ENCODE data around the gene SLC25A48. TPM values are rescaled to one million over a fixed set of nuclear protein-coding genes. Genes with fewer than 3 reads are reported as not detected.

Gene SLC25A48
- total RNA-seq, 1 donor: not detected

- Histone ChIP-seq H2AFZ (ENCODE audit: low read length) (no peak overlapping the region), H3K4me3 (ENCODE audit: insufficient read depth, low read length) (no peak overlapping the region), H3K36me3 (ENCODE audit: insufficient read depth, low read length) (no peaks in the 10 kb centered on the region), H3K9me3 (ENCODE audit: low read depth, low read length) (no peaks in the 10 kb centered on the region), H4K20me1 (ENCODE audit: insufficient read depth, low read length) (no peaks in the 10 kb centered on the region), H3K4me2 (ENCODE audit: insufficient read depth, low read length) (no peak overlapping the region), H3K79me2 (ENCODE audit: insufficient read depth, low read length) (no peaks in the 10 kb centered on the region), H3K4me1 (ENCODE audit: insufficient read depth, low read length) (no peaks in the 10 kb centered on the region), H3K27ac (ENCODE audit: low read depth, low read length) (no peak overlapping the region), H3K27me3 (ENCODE audit: insufficient read depth, low read length) (peaks cover 7% of the 10 kb centered on the region)
- no peak for TF ChIP-seq CTCF (IDR thresholded peaks at IDR 0.05; ENCODE audit: extremely low read depth, low read depth, low read length)
- DNase-seq (ENCODE audit: insufficient read length, low spot score, missing footprints): peak; percentile 57
Measured at GRCh38 chr5:135826994-135827671, 7.3 kb upstream of the SLC25A48 start.

DNA sequence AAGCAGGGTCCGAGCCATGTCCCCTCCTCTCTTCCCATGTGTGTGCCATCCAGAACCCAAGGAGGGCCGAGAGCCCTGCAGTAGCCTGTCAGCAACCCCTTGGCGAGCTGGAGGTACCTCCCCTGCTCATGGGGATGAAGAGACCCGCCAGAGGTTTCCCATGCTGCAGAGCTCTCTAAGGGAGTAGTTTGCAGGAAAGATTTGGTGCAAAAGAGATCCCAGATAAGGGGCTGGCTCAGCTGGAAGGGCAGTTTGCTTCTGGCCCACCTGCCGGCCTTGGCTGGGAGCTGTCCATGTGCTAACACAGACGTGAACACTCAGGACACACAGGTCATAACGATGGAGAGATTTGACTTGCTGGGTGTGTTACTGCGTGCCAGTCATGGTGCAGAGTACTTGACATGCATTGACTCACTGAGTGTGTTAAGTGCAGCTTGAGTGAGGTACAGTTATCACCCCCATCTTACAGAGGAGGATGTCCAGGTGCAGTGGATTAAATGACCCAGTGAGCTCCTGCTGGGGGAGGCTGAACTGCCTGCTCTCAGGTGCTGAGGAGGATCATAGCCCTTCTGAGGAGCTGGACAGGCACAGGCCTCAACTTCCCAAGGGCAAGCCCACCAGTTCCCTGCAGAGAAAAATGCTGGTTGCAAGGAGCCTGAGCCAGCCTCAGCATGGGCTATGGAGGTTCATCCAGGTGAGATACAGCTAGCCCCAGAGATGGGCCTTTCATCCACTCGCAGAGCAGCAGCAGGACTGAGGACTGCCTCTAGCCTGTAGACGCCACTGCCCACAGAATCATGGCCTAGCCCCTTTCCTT is 6.3 kb upstream of the SLC25A48 start:
- no peak overlapping the region for H3K27ac ChIP-seq (ENCODE audit: low read depth, low read length)
- peaks cover 7% of the 10 kb centered on the region for H3K27me3 ChIP-seq (ENCODE audit: insufficient read depth, low read length)
- no peaks in the 10 kb centered on the region for H3K4me1 ChIP-seq (ENCODE audit: insufficient read depth, low read length)

DNA sequence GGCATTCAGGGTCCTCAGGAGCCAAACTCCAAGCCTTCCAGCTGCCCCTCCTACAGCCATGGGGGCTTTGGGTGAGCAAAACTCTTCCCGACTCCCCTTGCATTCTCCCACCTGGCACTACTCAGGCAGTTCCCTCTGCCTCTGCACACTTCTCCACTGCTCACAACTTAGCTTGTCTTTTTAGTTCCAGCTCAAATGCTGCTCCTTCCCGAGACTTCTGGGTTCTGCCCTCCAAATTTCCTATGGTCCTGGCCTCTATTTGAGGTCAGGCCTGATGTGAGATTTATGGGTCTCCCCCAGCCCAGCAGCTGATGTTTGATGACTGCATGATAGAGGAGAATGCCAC is 5.7 kb upstream of the SLC25A48 start:
- Histone ChIP-seq H3K27ac (ENCODE audit: low read depth, low read length) (no peak overlapping the region), H3K4me2 (ENCODE audit: insufficient read depth, low read length) (no peak overlapping the region), H2AFZ (ENCODE audit: low read length) (no peak overlapping the region), H3K36me3 (ENCODE audit: insufficient read depth, low read length) (no peaks in the 10 kb centered on the region), H3K27me3 (ENCODE audit: insufficient read depth, low read length) (peaks cover 7% of the 10 kb centered on the region), H3K4me3 (ENCODE audit: insufficient read depth, low read length) (no peak overlapping the region), H4K20me1 (ENCODE audit: insufficient read depth, low read length) (no peaks in the 10 kb centered on the region), H3K9me3 (ENCODE audit: low read depth, low read length) (no peaks in the 10 kb centered on the region), H3K4me1 (ENCODE audit: insufficient read depth, low read length) (no peaks in the 10 kb centered on the region), H3K79me2 (ENCODE audit: insufficient read depth, low read length) (no peaks in the 10 kb centered on the region)
- DNase-seq (ENCODE audit: insufficient read length, low spot score, missing footprints): no peak
- TF ChIP-seq CTCF (IDR thresholded peaks at IDR 0.05; ENCODE audit: extremely low read depth, low read depth, low read length): no peak

More for the DNA sequence above, 6.3 kb upstream of the SLC25A48 start:
- no peak for TF ChIP-seq CTCF (IDR thresholded peaks at IDR 0.05; ENCODE audit: extremely low read depth, low read depth, low read length)
- Histone ChIP-seq H3K9me3 (ENCODE audit: low read depth, low read length) (no peaks in the 10 kb centered on the region), H4K20me1 (ENCODE audit: insufficient read depth, low read length) (no peaks in the 10 kb centered on the region), H3K36me3 (ENCODE audit: insufficient read depth, low read length) (no peaks in the 10 kb centered on the region), H2AFZ (ENCODE audit: low read length) (no peak overlapping the region), H3K79me2 (ENCODE audit: insufficient read depth, low read length) (no peaks in the 10 kb centered on the region), H3K4me3 (ENCODE audit: insufficient read depth, low read length) (no peak overlapping the region), H3K4me2 (ENCODE audit: insufficient read depth, low read length) (no peak overlapping the region)
- peak; percentile 62 for DNase-seq (ENCODE audit: insufficient read length, low spot score, missing footprints)

- no peaks in the 10 kb centered on the region for H4K20me1 ChIP-seq (ENCODE audit: insufficient read depth, low read length)
- H2AFZ ChIP-seq (ENCODE audit: low read length): no peak overlapping the region
- peak; percentile 69 for DNase-seq (ENCODE audit: insufficient read length, low spot score, missing footprints)
- peaks cover 11% of the 10 kb centered on the region for H3K27me3 ChIP-seq (ENCODE audit: insufficient read depth, low read length)
- TF ChIP-seq CTCF (IDR thresholded peaks at IDR 0.05; ENCODE audit: extremely low read depth, low read depth, low read length): no peak
- H3K4me1 ChIP-seq (ENCODE audit: insufficient read depth, low read length): no peaks in the 10 kb centered on the region
- no peaks in the 10 kb centered on the region for H3K79me2 ChIP-seq (ENCODE audit: insufficient read depth, low read length)
- H3K27ac ChIP-seq (ENCODE audit: low read depth, low read length): no peak overlapping the region
- H3K4me3 ChIP-seq (ENCODE audit: insufficient read depth, low read length): no peak overlapping the region
- H3K36me3 ChIP-seq (ENCODE audit: insufficient read depth, low read length): no peaks in the 10 kb centered on the region
- H3K9me3 ChIP-seq (ENCODE audit: low read depth, low read length): no peaks in the 10 kb centered on the region
- H3K4me2 ChIP-seq (ENCODE audit: insufficient read depth, low read length): no peak overlapping the region
Measured at GRCh38 chr5:135829179-135829578, 5.3 kb upstream of the SLC25A48 start.
